ENCODE results near the gene GSAP.

The GSAP gene

GRCh38 chr7:77393261-77393660 lies 22.9 kb downstream of the GSAP start:
- Histone ChIP-seq H3K36me3 (ENCODE audit: control insufficient read depth, insufficient read depth, low read length) (no peaks in the 10 kb centered on the region), H3K9me3 (ENCODE audit: control insufficient read depth, low read length) (no peaks in the 10 kb centered on the region), H3K4me1 (ENCODE audit: control insufficient read depth, insufficient read depth, low read length, poor library complexity, severe bottlenecking) (no peaks in the 10 kb centered on the region), H3K4me3 (ENCODE audit: extremely low read depth, insufficient read depth, low read length, poor library complexity, severe bottlenecking) (no peak overlapping the region), H3K27ac (ENCODE audit: low read depth, low read length, severe bottlenecking) (no peak overlapping the region)
- 94 to 97% methylated on average over 2 of the region's 5 CpGs for WGBS, 2 experiments (ENCODE audit: insufficient coverage in 2 of 2)

- WGBS, 2 experiments (ENCODE audit: insufficient coverage in 2 of 2), result 67 to 96% methylated on average over 1 to 2 of the region's 2 CpGs
- H3K9me3 ChIP-seq (ENCODE audit: control insufficient read depth, low read length), result no peaks in the 10 kb centered on the region
- H3K4me3 ChIP-seq (ENCODE audit: extremely low read depth, insufficient read depth, low read length, poor library complexity, severe bottlenecking), result no peak overlapping the region
- no peaks in the 10 kb centered on the region for H3K36me3 ChIP-seq (ENCODE audit: control insufficient read depth, insufficient read depth, low read length)
- H3K27ac ChIP-seq (ENCODE audit: low read depth, low read length, severe bottlenecking), result no peak overlapping the region
- H3K4me1 ChIP-seq (ENCODE audit: control insufficient read depth, insufficient read depth, low read length, poor library complexity, severe bottlenecking), result no peaks in the 10 kb centered on the region
Observed at GRCh38 chr7:77391230-77391629, 24.9 kb downstream of the GSAP start.

- no peaks in the 10 kb centered on the region for H3K4me1 ChIP-seq (ENCODE audit: control insufficient read depth, insufficient read depth, low read length, poor library complexity, severe bottlenecking)
- H3K27ac ChIP-seq (ENCODE audit: low read depth, low read length, severe bottlenecking), result peak overlapping the region; percentile 29
- H3K9me3 ChIP-seq (ENCODE audit: control insufficient read depth, low read length), result no peaks in the 10 kb centered on the region
- no peaks in the 10 kb centered on the region for H3K36me3 ChIP-seq (ENCODE audit: control insufficient read depth, insufficient read depth, low read length)
- 46 to 80% methylated on average over 1 to 2 of the region's 5 CpGs for WGBS, 2 experiments (ENCODE audit: insufficient coverage in 2 of 2)
- no peak overlapping the region for H3K4me3 ChIP-seq (ENCODE audit: extremely low read depth, insufficient read depth, low read length, poor library complexity, severe bottlenecking)
Observed at GRCh38 chr7:77388055-77388641, 28.0 kb downstream of the GSAP start.

GRCh38 chr7:77386165-77386822 lies 29.9 kb downstream of the GSAP start:
- no peak overlapping the region for H3K4me3 ChIP-seq (ENCODE audit: extremely low read depth, insufficient read depth, low read length, poor library complexity, severe bottlenecking)
- 88 to 93% methylated on average over 4 to 6 of the region's 7 CpGs for WGBS, 2 experiments (ENCODE audit: insufficient coverage in 2 of 2)
- no peak overlapping the region for H3K27ac ChIP-seq (ENCODE audit: low read depth, low read length, severe bottlenecking)
- no peaks in the 10 kb centered on the region for H3K36me3 ChIP-seq (ENCODE audit: control insufficient read depth, insufficient read depth, low read length)
- no peaks in the 10 kb centered on the region for H3K4me1 ChIP-seq (ENCODE audit: control insufficient read depth, insufficient read depth, low read length, poor library complexity, severe bottlenecking)
- H3K9me3 ChIP-seq (ENCODE audit: control insufficient read depth, low read length), result no peaks in the 10 kb centered on the region

GRCh38 chr7:77383333-77383740 lies 32.8 kb downstream of the GSAP start:
- Histone ChIP-seq H3K27ac (ENCODE audit: low read depth, low read length, severe bottlenecking) (peak overlapping the region; percentile 54), H3K36me3 (ENCODE audit: control insufficient read depth, insufficient read depth, low read length) (no peaks in the 10 kb centered on the region), H3K4me3 (ENCODE audit: extremely low read depth, insufficient read depth, low read length, poor library complexity, severe bottlenecking) (no peak overlapping the region), H3K4me1 (ENCODE audit: control insufficient read depth, insufficient read depth, low read length, poor library complexity, severe bottlenecking) (no peaks in the 10 kb centered on the region), H3K9me3 (ENCODE audit: control insufficient read depth, low read length) (no peaks in the 10 kb centered on the region)
- 50 to 80% methylated on average over 1 to 3 of the region's 6 CpGs for WGBS, 2 experiments (ENCODE audit: insufficient coverage in 2 of 2)

GRCh38 chr7:77382532-77382931 lies 33.6 kb downstream of the GSAP start:
- Histone ChIP-seq H3K9me3 (ENCODE audit: control insufficient read depth, low read length) (no peaks in the 10 kb centered on the region), H3K27ac (ENCODE audit: low read depth, low read length, severe bottlenecking) (no peak overlapping the region), H3K4me1 (ENCODE audit: control insufficient read depth, insufficient read depth, low read length, poor library complexity, severe bottlenecking) (no peaks in the 10 kb centered on the region), H3K4me3 (ENCODE audit: extremely low read depth, insufficient read depth, low read length, poor library complexity, severe bottlenecking) (no peak overlapping the region), H3K36me3 (ENCODE audit: control insufficient read depth, insufficient read depth, low read length) (no peaks in the 10 kb centered on the region)

GRCh38 chr7:77378584-77378983 lies 37.6 kb downstream of the GSAP start:
- no peak overlapping the region for H3K27ac ChIP-seq (ENCODE audit: low read depth, low read length, severe bottlenecking)
- no peaks in the 10 kb centered on the region for H3K4me1 ChIP-seq (ENCODE audit: control insufficient read depth, insufficient read depth, low read length, poor library complexity, severe bottlenecking)
- 83 to 88% methylated on average over 1 to 2 of the region's 3 CpGs for WGBS, 2 experiments (ENCODE audit: insufficient coverage in 2 of 2)
- H3K4me3 ChIP-seq (ENCODE audit: extremely low read depth, insufficient read depth, low read length, poor library complexity, severe bottlenecking), result no peak overlapping the region
- H3K9me3 ChIP-seq (ENCODE audit: control insufficient read depth, low read length), result no peaks in the 10 kb centered on the region
- H3K36me3 ChIP-seq (ENCODE audit: control insufficient read depth, insufficient read depth, low read length), result no peaks in the 10 kb centered on the region

- peaks cover 4% of the 10 kb centered on the region for H3K9me3 ChIP-seq (ENCODE audit: control insufficient read depth, low read length)
- no peaks in the 10 kb centered on the region for H3K4me1 ChIP-seq (ENCODE audit: control insufficient read depth, insufficient read depth, low read length, poor library complexity, severe bottlenecking)
- no peaks in the 10 kb centered on the region for H3K36me3 ChIP-seq (ENCODE audit: control insufficient read depth, insufficient read depth, low read length)
- 83 to 100% methylated on average over 1 of the region's 1 CpG for WGBS, 2 experiments (ENCODE audit: insufficient coverage in 2 of 2)
- H3K4me3 ChIP-seq (ENCODE audit: extremely low read depth, insufficient read depth, low read length, poor library complexity, severe bottlenecking), result no peak overlapping the region
- H3K27ac ChIP-seq (ENCODE audit: low read depth, low read length, severe bottlenecking), result no peak overlapping the region
Observed at GRCh38 chr7:77370606-77371005, 45.5 kb downstream of the GSAP start.

GRCh38 chr7:77368974-77369373 lies 47.2 kb downstream of the GSAP start:
- Histone ChIP-seq H3K4me1 (ENCODE audit: control insufficient read depth, insufficient read depth, low read length, poor library complexity, severe bottlenecking) (no peaks in the 10 kb centered on the region), H3K36me3 (ENCODE audit: control insufficient read depth, insufficient read depth, low read length) (no peaks in the 10 kb centered on the region), H3K4me3 (ENCODE audit: extremely low read depth, insufficient read depth, low read length, poor library complexity, severe bottlenecking) (no peak overlapping the region), H3K27ac (ENCODE audit: low read depth, low read length, severe bottlenecking) (no peak overlapping the region), H3K9me3 (ENCODE audit: control insufficient read depth, low read length) (peaks cover 4% of the 10 kb centered on the region)
- WGBS, 2 experiments (ENCODE audit: insufficient coverage in 2 of 2), result no CpG with 5 or more reads among the region's 2 CpGs

- Histone ChIP-seq H3K36me3 (ENCODE audit: control insufficient read depth, insufficient read depth, low read length) (no peaks in the 10 kb centered on the region), H3K4me1 (ENCODE audit: control insufficient read depth, insufficient read depth, low read length, poor library complexity, severe bottlenecking) (no peaks in the 10 kb centered on the region), H3K4me3 (ENCODE audit: extremely low read depth, insufficient read depth, low read length, poor library complexity, severe bottlenecking) (no peak overlapping the region), H3K27ac (ENCODE audit: low read depth, low read length, severe bottlenecking) (no peak overlapping the region), H3K9me3 (ENCODE audit: control insufficient read depth, low read length) (peaks cover 4% of the 10 kb centered on the region)
- 89 to 100% methylated on average over 3 to 4 of the region's 4 CpGs for WGBS, 2 experiments (ENCODE audit: insufficient coverage in 2 of 2)
Observed at GRCh38 chr7:77367976-77368375, 48.2 kb downstream of the GSAP start.

GRCh38 chr7:77362905-77363304 lies 53.2 kb downstream of the GSAP start:
- 71 to 92% methylated on average over 1 of the region's 1 CpG for WGBS, 2 experiments (ENCODE audit: insufficient coverage in 2 of 2)
- no peaks in the 10 kb centered on the region for H3K36me3 ChIP-seq (ENCODE audit: control insufficient read depth, insufficient read depth, low read length)
- no peak overlapping the region for H3K4me3 ChIP-seq (ENCODE audit: extremely low read depth, insufficient read depth, low read length, poor library complexity, severe bottlenecking)
- peaks cover 4% of the 10 kb centered on the region for H3K9me3 ChIP-seq (ENCODE audit: control insufficient read depth, low read length)
- H3K4me1 ChIP-seq (ENCODE audit: control insufficient read depth, insufficient read depth, low read length, poor library complexity, severe bottlenecking), result no peaks in the 10 kb centered on the region
- H3K27ac ChIP-seq (ENCODE audit: low read depth, low read length, severe bottlenecking), result no peak overlapping the region

All from mesodermal cell (in vitro differentiated cells).